Stimulated activated CD8-positive, alpha-beta memory T cell treated with anti-CD3 and anti-CD28 coated beads, Interleukin-7, amount 100 ng/mL, for 1 hour (primary cell): ENCODE data around the gene CDKAL1.
"Not testable (repeated sequence)": the region's sequence is repeated elsewhere in the genome, so short reads cannot be mapped to it uniquely, and the experiment has no call there.

Experiments used
- DNase-seq, 2 donors: peaks; one replicate each; pipeline ENCODE4 v3.0.0-alpha.2; 2020; ENCODE audit warnings: low read depth in 2 of 2

Gene CDKAL1

GRCh38 chr6:20639161-20639560 lies 104.9 kb downstream of the CDKAL1 start:
- DNase-seq: no peak

- DNase-seq: no peak
These were observed 105.9 kb downstream of the CDKAL1 start for GRCh38 chr6:20640181-20640580.

GRCh38 chr6:20642441-20642840 lies 108.2 kb downstream of the CDKAL1 start:
- DNase-seq: no peak

- DNase-seq: no peak
These were observed 110.6 kb downstream of the CDKAL1 start for GRCh38 chr6:20644667-20645370.

- not testable (repeated sequence) for DNase-seq
These were observed 111.3 kb downstream of the CDKAL1 start for GRCh38 chr6:20645572-20645971.

- no peak for DNase-seq
These were observed 113.3 kb downstream of the CDKAL1 start for GRCh38 chr6:20647585-20647984.

- not testable (repeated sequence) for DNase-seq
These were observed 115.6 kb downstream of the CDKAL1 start for GRCh38 chr6:20649696-20650470.

GRCh38 chr6:20652299-20653084 lies 118.2 kb downstream of the CDKAL1 start:
- no peak for DNase-seq

GRCh38 chr6:20653085-20653479 lies 118.8 kb downstream of the CDKAL1 start:
- DNase-seq: no peak

- DNase-seq: no peak
These were observed 121.1 kb downstream of the CDKAL1 start for GRCh38 chr6:20655317-20655716.

- DNase-seq: no peak
These were observed 123.1 kb downstream of the CDKAL1 start for GRCh38 chr6:20657274-20657800.

- DNase-seq: no peak
These were observed 123.8 kb downstream of the CDKAL1 start for GRCh38 chr6:20658053-20658452.

- no peak for DNase-seq
These were observed 124.3 kb downstream of the CDKAL1 start for GRCh38 chr6:20658516-20658915.

- no peak for DNase-seq
These were observed 126.3 kb downstream of the CDKAL1 start for GRCh38 chr6:20660534-20660933.

GRCh38 chr6:20661721-20662120 lies 127.5 kb downstream of the CDKAL1 start:
- no peak for DNase-seq

GRCh38 chr6:20664250-20664649 lies 130.0 kb downstream of the CDKAL1 start:
- no peak for DNase-seq

GRCh38 chr6:20665290-20665689 lies 131.0 kb downstream of the CDKAL1 start:
- no peak for DNase-seq

- DNase-seq: no peak
These were observed 135.5 kb downstream of the CDKAL1 start for GRCh38 chr6:20669571-20670314.

GRCh38 chr6:20670750-20671149 lies 136.5 kb downstream of the CDKAL1 start:
- no peak for DNase-seq

- DNase-seq: no peak
These were observed 137.8 kb downstream of the CDKAL1 start for GRCh38 chr6:20672038-20672437.

GRCh38 chr6:20673458-20673857 lies 139.2 kb downstream of the CDKAL1 start:
- DNase-seq: no peak
